ENCODE measurements around the gene FAM200B.

- no peak for TF ChIP-seq CTCF (conservative IDR thresholded peaks at IDR 0.05; ENCODE audit: low read length)
- TF ChIP-seq EZH2phosphoT487 (IDR thresholded peaks at IDR 0.05; ENCODE audit: borderline replicate concordance): no peak
Observed at GRCh38 chr4:15694431-15694830, 12.8 kb downstream of the FAM200B start.

Data from Loucy (cell line).